PC-9 (cell line): ENCODE data around the gene NTMT1. TPM values are rescaled to one million over a fixed set of nuclear protein-coding genes. Genes with fewer than 3 reads are reported as not detected.

Experiments used
- BruUV-seq: library from RNA; stranded (reverse); fragments of 400-500 nt; replicated peaks from 2 replicates; lab custom pipeline; 2021; lab: Mats Ljungman, UMichigan
- CTCF ChIA-PET: fragments of 300-600 bp; sonication (Branson Sonifier 250); formaldehyde crosslinking; loops from one replicate; lab custom pipeline; 2022; ENCODE audit warnings: antibody characterized with exemption; lab: Charles Lee
- POLR2A ChIA-PET: fragments of 300-600 bp; sonication (Branson Sonifier 250); formaldehyde crosslinking; loops from one replicate; lab custom pipeline; 2022; ENCODE audit warnings: antibody characterized with exemption; ENCODE audit not compliant: unreplicated experiment; lab: Charles Lee
- DNase-seq, 2 experiments: peaks; one replicate each; pipeline versions ENCODE4 v3.0.0 to v3.0.0-alpha.2; 2015 to 2022; ENCODE audit warnings: mixed read lengths in 1 of 2
- H2AFZ ChIP-seq: fragments of 200-600 bp; sonication (generic); 2 replicates; pipeline ENCODE4 v1.8.1; 2017; ENCODE audit warnings: antibody characterized with exemption
- H3F3A ChIP-seq: fragments of 200-600 bp; sonication (generic); 2 replicates; pipeline ENCODE4 v1.8.1; 2017; ENCODE audit warnings: antibody characterized with exemption, mild to moderate bottlenecking, low read depth; ENCODE audit not compliant: insufficient read depth
- H3K27ac ChIP-seq: fragments of 200-600 bp; sonication (generic); 2 replicates; pipeline ENCODE4 v1.6.1; 2016; ENCODE audit warnings: mixed run types
- H3K27me3 ChIP-seq: fragments of 200-600 bp; sonication (generic); 2 replicates; pipeline ENCODE4 v1.6.1; 2016; ENCODE audit warnings: low read depth, mixed run types; ENCODE audit not compliant: insufficient read depth
- H3K36me3 ChIP-seq: fragments of 200-600 bp; sonication (generic); 2 replicates; pipeline ENCODE4 v1.6.1; 2016; ENCODE audit warnings: low read depth, mixed run types
- H3K4me1 ChIP-seq: fragments of 200-600 bp; sonication (generic); replicated peaks from 2 replicates; pipeline ENCODE4 v1.6.1; 2016; ENCODE audit warnings: mixed run types; ENCODE audit not compliant: insufficient read depth
- H3K4me2 ChIP-seq: fragments of 200-600 bp; sonication (generic); 2 replicates; pipeline ENCODE4 v1.6.1; 2017; ENCODE audit warnings: mixed run types
- H3K4me3 ChIP-seq: fragments of 200-600 bp; sonication (generic); 2 replicates; pipeline ENCODE4 v1.6.1; 2016; ENCODE audit warnings: mixed run types
- H3K79me2 ChIP-seq: fragments of 200-600 bp; sonication (generic); 2 replicates; pipeline ENCODE4 v1.6.1; 2017; ENCODE audit warnings: low read depth, mixed run types
- H3K9me2 ChIP-seq: fragments of 200-600 bp; sonication (generic); 2 replicates; pipeline ENCODE4 v1.8.1; 2017; ENCODE audit warnings: mild to moderate bottlenecking; ENCODE audit not compliant: insufficient read depth
- H3K9me3 ChIP-seq: fragments of 200-600 bp; sonication (generic); 2 replicates; pipeline ENCODE4 v1.8.1; 2016; ENCODE audit warnings: low read depth; ENCODE audit not compliant: insufficient read depth
- H4K20me1 ChIP-seq: fragments of 200-600 bp; sonication (generic); 2 replicates; pipeline ENCODE4 v1.8.1; 2017; ENCODE audit not compliant: insufficient read depth
- EZH2 ChIP-seq: fragments of 200-600 bp; sonication (generic); IDR thresholded peaks from 2 replicates; pipeline ENCODE4 v1.8.0; 2017; ENCODE audit warnings: antibody characterized with exemption, low read depth
- intact Hi-C: fragments of 100-400 bp; cut with micrococcal nuclease; formaldehyde crosslinking; loops from one replicate; pipeline ENCODE4 v1.10.0; 2022; ENCODE audit not compliant: unreplicated experiment
- total RNA-seq: library from RNA; stranded (reverse); gene quantifications from 2 replicates; pipeline ENCODE4 v1.2.3, GENCODE V29; 2021
- TF ChIP-seq, protein P1 (sequence below): fragments of 200-600 bp; sonication (generic); conservative IDR thresholded peaks from 2 replicates; pipeline ENCODE4 v1.6.1; 2017; ENCODE audit warnings: mixed run types, antibody characterized with exemption, mild to moderate bottlenecking, moderate library complexity

The NTMT1 gene
- total RNA-seq, 1 experiment from 2014 or later, result 52.5 TPM

- H3K27ac ChIP-seq, result no peak overlapping the region
- no peaks in the 10 kb centered on the region for H3K9me2 ChIP-seq
- no peaks in the 10 kb centered on the region for H3F3A ChIP-seq
- H4K20me1 ChIP-seq, result no peaks in the 10 kb centered on the region
- H3K4me1 ChIP-seq, result no peaks in the 10 kb centered on the region
- ChIA-PET POLR2A (interaction anchor here (0.6 kb wide), 1 partner anchor 101 kb away, joined by 3 read pairs; no protein-coding TSS in a partner anchor), CTCF (no interaction called here)
- BruUV-seq, result no TSS peak
- no peaks in the 10 kb centered on the region for H3K79me2 ChIP-seq
- no peak overlapping the region for H3K4me2 ChIP-seq
- no peak for TF ChIP-seq EZH2
- TF ChIP-seq, protein P1, sequence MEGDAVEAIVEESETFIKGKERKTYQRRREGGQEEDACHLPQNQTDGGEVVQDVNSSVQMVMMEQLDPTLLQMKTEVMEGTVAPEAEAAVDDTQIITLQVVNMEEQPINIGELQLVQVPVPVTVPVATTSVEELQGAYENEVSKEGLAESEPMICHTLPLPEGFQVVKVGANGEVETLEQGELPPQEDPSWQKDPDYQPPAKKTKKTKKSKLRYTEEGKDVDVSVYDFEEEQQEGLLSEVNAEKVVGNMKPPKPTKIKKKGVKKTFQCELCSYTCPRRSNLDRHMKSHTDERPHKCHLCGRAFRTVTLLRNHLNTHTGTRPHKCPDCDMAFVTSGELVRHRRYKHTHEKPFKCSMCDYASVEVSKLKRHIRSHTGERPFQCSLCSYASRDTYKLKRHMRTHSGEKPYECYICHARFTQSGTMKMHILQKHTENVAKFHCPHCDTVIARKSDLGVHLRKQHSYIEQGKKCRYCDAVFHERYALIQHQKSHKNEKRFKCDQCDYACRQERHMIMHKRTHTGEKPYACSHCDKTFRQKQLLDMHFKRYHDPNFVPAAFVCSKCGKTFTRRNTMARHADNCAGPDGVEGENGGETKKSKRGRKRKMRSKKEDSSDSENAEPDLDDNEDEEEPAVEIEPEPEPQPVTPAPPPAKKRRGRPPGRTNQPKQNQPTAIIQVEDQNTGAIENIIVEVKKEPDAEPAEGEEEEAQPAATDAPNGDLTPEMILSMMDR, result no peak
- no peaks in the 10 kb centered on the region for H3K27me3 ChIP-seq
- no peak overlapping the region for H3K4me3 ChIP-seq
- no peak overlapping the region for H2AFZ ChIP-seq
- intact Hi-C loops, result no loop called here
- no peaks in the 10 kb centered on the region for H3K36me3 ChIP-seq
- H3K9me3 ChIP-seq, result no peaks in the 10 kb centered on the region
- DNase-seq, result no peak
Measured at GRCh38 chr9:129649726-129650679, 24.0 kb downstream of the NTMT1 start.

- Histone ChIP-seq H3K27me3 (no peaks in the 10 kb centered on the region), H3K79me2 (no peaks in the 10 kb centered on the region), H3K4me2 (no peak overlapping the region), H3K4me3 (no peak overlapping the region), H4K20me1 (no peaks in the 10 kb centered on the region), H2AFZ (no peak overlapping the region), H3K4me1 (no peaks in the 10 kb centered on the region), H3K36me3 (no peaks in the 10 kb centered on the region), H3K27ac (no peak overlapping the region), H3F3A (no peaks in the 10 kb centered on the region), H3K9me3 (no peaks in the 10 kb centered on the region), H3K9me2 (no peaks in the 10 kb centered on the region)
- intact Hi-C loops, result no loop called here
- no peak for TF ChIP-seq EZH2
- TF ChIP-seq, protein P1, result no peak
- ChIA-PET CTCF (no interaction called here), POLR2A (no interaction called here)
- DNase-seq, result no peak
- BruUV-seq, result no TSS peak
Measured at GRCh38 chr9:129650680-129651235, 24.8 kb downstream of the NTMT1 start.

GRCh38 chr9:129653823-129654553, 28.0 kb downstream of the NTMT1 start:
- ChIA-PET CTCF (no interaction called here), POLR2A (no interaction called here)
- Histone ChIP-seq H2AFZ (no peak overlapping the region), H3K36me3 (no peaks in the 10 kb centered on the region), H3K4me3 (no peak overlapping the region), H3K4me1 (peaks cover 12% of the 10 kb centered on the region), H4K20me1 (no peaks in the 10 kb centered on the region), H3K4me2 (no peak overlapping the region), H3K27me3 (no peaks in the 10 kb centered on the region), H3F3A (peaks cover 9% of the 10 kb centered on the region), H3K9me3 (no peaks in the 10 kb centered on the region), H3K27ac (no peak overlapping the region), H3K9me2 (no peaks in the 10 kb centered on the region), H3K79me2 (no peaks in the 10 kb centered on the region)
- intact Hi-C loops, result no loop called here
- no peak for DNase-seq
- no TSS peak for BruUV-seq
- TF ChIP-seq, protein P1, result no peak
- no peak for TF ChIP-seq EZH2
